BLaER1 (cell line): Measurements from ENCODE around the gene MFSD11.
"Not testable (repeated sequence)": the region's sequence is repeated elsewhere in the genome, so short reads cannot be mapped to it uniquely, and the experiment has no call there.

ENCODE experiments used
- H3K27ac ChIP-seq: shearing (Covaris generic); formaldehyde crosslinking; 2 replicates; pipeline ENCODE4 v1.8.1; 2022
- H3K27me3 ChIP-seq: shearing (Covaris generic); formaldehyde crosslinking; 2 replicates; pipeline ENCODE4 v1.8.1; 2022
- H3K36me3 ChIP-seq: shearing (Covaris generic); formaldehyde crosslinking; 2 replicates; pipeline ENCODE4 v1.8.1; 2022
- H3K4me1 ChIP-seq: shearing (Covaris generic); formaldehyde crosslinking; 2 replicates; pipeline ENCODE4 v1.8.1; 2022
- H3K4me2 ChIP-seq: shearing (Covaris generic); formaldehyde crosslinking; 2 replicates; pipeline ENCODE4 v1.8.1; 2022
- H3K4me3 ChIP-seq: shearing (Covaris generic); formaldehyde crosslinking; 2 replicates; pipeline ENCODE4 v1.8.1; 2022
- H3K9ac ChIP-seq: shearing (Covaris generic); formaldehyde crosslinking; 2 replicates; pipeline ENCODE4 v1.8.1; 2022
- H3K9me3 ChIP-seq: shearing (Covaris generic); formaldehyde crosslinking; 2 replicates; pipeline ENCODE4 v1.8.1; 2022
- H4K20me1 ChIP-seq: shearing (Covaris generic); formaldehyde crosslinking; 2 replicates; pipeline ENCODE4 v1.8.1; 2022
- Cebpa-rat ChIP-seq: shearing (Covaris generic); IDR thresholded peaks from 2 replicates; pipeline ENCODE4 v1.8.1; 2022

Gene MFSD11

DNA sequence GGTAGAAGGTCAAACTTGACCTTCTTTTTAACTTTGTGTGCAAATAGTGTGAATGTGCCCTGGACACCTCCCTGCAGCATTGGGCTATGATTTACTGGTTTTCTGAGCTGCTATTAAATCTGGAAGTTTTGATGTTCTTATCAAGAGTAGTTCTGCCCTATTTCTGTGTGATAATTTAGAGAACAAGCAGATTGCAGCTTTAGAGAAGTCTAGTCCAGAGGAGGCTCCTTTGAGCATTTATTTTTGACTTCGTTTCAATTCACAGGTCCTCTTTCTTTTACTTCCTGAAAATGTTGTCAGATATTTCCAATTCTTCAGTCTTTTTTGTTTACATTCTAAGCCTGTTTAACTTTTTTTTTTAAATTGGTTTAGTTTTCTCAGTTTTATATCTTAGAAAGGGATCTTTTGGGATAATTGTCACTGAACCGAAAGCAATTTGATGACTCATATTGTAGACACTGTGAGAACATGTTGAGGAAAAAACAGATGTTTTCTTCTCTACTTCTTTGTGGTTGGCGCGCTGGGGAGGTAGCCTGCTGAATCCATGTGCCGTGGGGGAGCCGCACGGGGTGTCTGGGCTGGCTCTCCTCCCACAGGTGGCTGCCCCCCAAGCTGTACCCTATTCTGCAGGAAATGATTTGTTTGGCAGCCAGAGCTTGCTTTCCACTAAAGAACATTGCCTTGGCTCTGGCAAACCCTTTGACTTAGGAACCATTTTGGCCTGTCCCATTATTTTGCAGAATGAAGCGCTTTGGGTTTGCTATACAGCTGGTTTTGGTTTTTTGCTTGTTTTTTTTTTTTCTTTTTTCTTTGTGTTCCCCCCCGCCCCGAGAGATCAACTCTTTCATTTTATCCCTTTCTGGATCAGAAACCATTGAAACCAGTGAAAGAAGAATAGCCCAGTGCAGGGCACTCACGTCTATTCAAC is 53.4 kb downstream of the MFSD11 start:
- no peak for TF ChIP-seq Cebpa-rat
- peak overlapping the region; percentile 75 for H3K4me2 ChIP-seq
- peaks cover 51% of the 10 kb centered on the region for H3K4me1 ChIP-seq
- H3K27me3 ChIP-seq = no peaks in the 10 kb centered on the region
- peaks cover 6% of the 10 kb centered on the region; the same call in 1 of the 2 replicates for H3K9me3 ChIP-seq
- no peaks in the 10 kb centered on the region for H3K36me3 ChIP-seq
- peak overlapping the region; percentile 35; the same call in 1 of the 2 replicates for H3K27ac ChIP-seq
- no peaks in the 10 kb centered on the region for H4K20me1 ChIP-seq
- H3K4me3 ChIP-seq = no peak overlapping the region
- H3K9ac ChIP-seq = no peak overlapping the region; the same call in 1 of the 2 replicates

DNA sequence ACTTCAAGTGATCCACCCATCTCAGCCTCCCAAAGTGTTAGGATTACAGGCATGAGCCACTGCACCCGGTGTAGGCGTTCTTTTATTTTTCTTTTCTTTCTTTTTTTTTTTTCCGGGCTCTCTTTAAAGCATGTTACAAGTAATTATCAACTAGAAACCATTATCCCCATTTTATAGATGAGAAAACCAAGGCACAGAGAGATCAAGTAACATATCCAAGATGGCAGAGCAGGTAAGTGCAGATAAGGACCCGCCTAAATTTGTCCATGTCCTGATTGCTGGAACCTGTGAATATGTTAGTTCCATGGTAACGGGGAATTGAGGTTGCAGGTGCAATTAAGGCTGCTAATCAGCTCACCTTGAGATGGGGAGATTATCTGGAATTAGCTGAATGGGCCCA is 54.4 kb downstream of the MFSD11 start:
- Histone ChIP-seq H3K9ac (no peak overlapping the region), H3K9me3 (peaks cover 6% of the 10 kb centered on the region; the same call in 1 of the 2 replicates), H3K27ac (no peak overlapping the region), H3K4me3 (no peak overlapping the region), H3K36me3 (no peaks in the 10 kb centered on the region), H4K20me1 (no peaks in the 10 kb centered on the region), H3K4me1 (peaks cover 61% of the 10 kb centered on the region), H3K4me2 (peak overlapping the region; percentile 75; the same call in 1 of the 2 replicates), H3K27me3 (no peaks in the 10 kb centered on the region)
- no peak for TF ChIP-seq Cebpa-rat

DNA sequence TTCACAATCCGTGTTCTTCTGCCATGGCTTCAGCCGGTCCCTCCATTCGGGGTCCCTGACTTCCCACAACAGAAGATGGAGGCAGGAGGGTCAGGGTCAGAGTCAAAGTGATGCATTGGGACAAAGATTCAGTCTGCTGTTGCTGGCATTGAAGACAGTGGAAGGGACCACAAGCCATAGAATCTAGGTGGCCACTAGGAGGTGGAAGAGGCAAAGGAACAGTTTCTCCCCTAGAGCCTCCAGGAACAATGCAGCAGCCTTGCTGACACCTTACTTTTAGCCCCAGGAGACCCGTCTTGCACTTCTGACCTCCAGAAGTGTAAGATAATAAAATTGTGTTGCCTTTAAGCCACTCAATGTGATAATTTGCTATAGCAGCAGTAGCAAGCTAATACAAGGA is 55.9 kb downstream of the MFSD11 start:
- Histone ChIP-seq H3K36me3 (no peaks in the 10 kb centered on the region), H3K4me3 (no peak overlapping the region), H3K4me1 (peaks cover 50% of the 10 kb centered on the region), H3K9ac (no peak overlapping the region), H3K27ac (no peak overlapping the region), H4K20me1 (no peaks in the 10 kb centered on the region), H3K27me3 (no peaks in the 10 kb centered on the region), H3K9me3 (peaks cover 6% of the 10 kb centered on the region; the same call in 1 of the 2 replicates), H3K4me2 (no peak overlapping the region)
- no peak for TF ChIP-seq Cebpa-rat

DNA sequence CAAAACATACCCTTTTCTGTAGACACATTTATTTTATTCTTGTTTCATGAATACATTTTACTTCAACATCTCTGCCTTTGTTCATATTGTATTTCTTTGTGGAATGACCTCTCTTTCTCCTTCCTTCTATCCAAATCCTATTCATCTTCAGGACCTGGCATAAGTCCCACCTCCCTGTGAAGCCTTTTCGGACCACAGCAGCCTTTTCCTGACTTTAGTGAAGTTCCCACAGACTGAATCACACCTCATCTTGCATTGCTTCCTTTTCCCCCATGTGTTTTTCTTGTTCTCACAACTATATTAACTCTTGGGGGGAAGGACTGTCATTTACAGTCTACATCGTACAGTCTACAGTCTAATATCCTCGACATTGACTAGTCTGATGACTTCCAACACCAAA is 58.2 kb downstream of the MFSD11 start:
- TF ChIP-seq Cebpa-rat = no peak
- no peaks in the 10 kb centered on the region for H3K36me3 ChIP-seq
- peaks cover 31% of the 10 kb centered on the region for H3K4me1 ChIP-seq
- no peak overlapping the region; the same call in 1 of the 2 replicates for H3K27ac ChIP-seq
- H3K4me2 ChIP-seq = peak overlapping the region; percentile 57
- no peaks in the 10 kb centered on the region for H3K27me3 ChIP-seq
- no peaks in the 10 kb centered on the region for H3K9me3 ChIP-seq
- H3K4me3 ChIP-seq = no peak overlapping the region
- H3K9ac ChIP-seq = no peak overlapping the region
- no peaks in the 10 kb centered on the region for H4K20me1 ChIP-seq

DNA sequence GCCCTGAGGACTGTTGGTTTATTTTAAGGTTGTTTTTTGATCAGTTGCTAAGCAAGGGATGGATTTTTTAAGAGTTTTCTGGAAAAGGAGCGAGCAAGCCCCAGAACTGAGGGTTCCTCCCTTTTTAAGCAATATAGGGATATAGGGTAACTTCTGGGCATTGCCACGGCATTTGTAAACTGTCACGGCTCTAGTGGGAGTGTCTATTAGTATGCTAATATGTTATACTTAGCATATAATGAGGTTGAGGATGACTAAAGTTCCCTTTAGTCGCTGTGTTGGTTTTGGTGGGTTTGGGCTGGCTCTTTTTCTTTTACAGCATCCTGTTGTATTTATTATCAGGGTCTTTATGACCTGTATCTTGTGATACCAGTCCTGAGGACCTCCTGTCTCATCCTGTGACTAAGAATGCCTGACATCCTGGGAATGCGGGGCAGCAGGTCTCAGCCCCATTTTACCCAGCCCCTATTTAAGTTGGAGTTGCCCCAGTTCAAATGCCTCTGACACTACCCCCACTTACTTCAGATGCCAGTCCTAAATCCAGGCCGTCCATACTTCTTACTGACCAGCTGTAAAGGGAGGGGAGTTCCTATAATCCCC is 59.4 kb downstream of the MFSD11 start:
- Histone ChIP-seq H3K27me3 (no peaks in the 10 kb centered on the region), H3K4me1 (peaks cover 18% of the 10 kb centered on the region), H3K9ac (no peak overlapping the region), H3K36me3 (no peaks in the 10 kb centered on the region), H3K9me3 (peaks cover under 1% of the 10 kb centered on the region; the same call in 1 of the 2 replicates), H4K20me1 (no peaks in the 10 kb centered on the region), H3K4me3 (no peak overlapping the region), H3K4me2 (no peak overlapping the region), H3K27ac (no peak overlapping the region)
- no peak for TF ChIP-seq Cebpa-rat

GRCh38 chr17:76801706-76802105 is 63.8 kb downstream of the MFSD11 start:
- Histone ChIP-seq H3K9me3 (peaks cover 10% of the 10 kb centered on the region), H3K27ac (no peak overlapping the region), H4K20me1 (no peaks in the 10 kb centered on the region), H3K27me3 (no peaks in the 10 kb centered on the region), H3K9ac (no peak overlapping the region), H3K4me3 (no peak overlapping the region), H3K36me3 (no peaks in the 10 kb centered on the region), H3K4me2 (no peak overlapping the region), H3K4me1 (peaks cover 6% of the 10 kb centered on the region)
- no peak for TF ChIP-seq Cebpa-rat

DNA sequence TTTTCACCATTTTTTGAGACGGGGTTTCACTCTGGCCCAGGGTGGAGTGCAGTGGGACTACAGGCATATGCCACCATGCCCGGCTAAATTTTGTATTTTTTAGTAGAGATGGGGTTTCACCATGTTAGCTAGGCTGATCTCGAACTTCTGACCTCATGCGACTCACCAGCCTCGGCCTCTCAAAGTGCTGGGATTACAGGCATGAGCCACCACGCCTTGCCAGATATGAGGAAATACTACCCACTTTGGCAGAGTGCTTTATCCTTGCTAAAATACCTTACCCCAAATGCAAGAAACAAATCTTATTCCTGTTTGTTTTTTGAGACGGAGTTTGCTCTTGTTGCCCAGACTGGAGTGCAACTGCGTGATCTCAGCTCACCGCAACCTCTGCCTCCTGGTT is 67.4 kb downstream of the MFSD11 start:
- Histone ChIP-seq H4K20me1 (no peaks in the 10 kb centered on the region), H3K27me3 (no peaks in the 10 kb centered on the region), H3K4me1 (no peaks in the 10 kb centered on the region), H3K27ac (no peak overlapping the region), H3K4me3 (no peak overlapping the region), H3K36me3 (no peaks in the 10 kb centered on the region), H3K9ac (no peak overlapping the region), H3K9me3 (peaks cover 14% of the 10 kb centered on the region), H3K4me2 (no peak overlapping the region)
- TF ChIP-seq Cebpa-rat = no peak

DNA sequence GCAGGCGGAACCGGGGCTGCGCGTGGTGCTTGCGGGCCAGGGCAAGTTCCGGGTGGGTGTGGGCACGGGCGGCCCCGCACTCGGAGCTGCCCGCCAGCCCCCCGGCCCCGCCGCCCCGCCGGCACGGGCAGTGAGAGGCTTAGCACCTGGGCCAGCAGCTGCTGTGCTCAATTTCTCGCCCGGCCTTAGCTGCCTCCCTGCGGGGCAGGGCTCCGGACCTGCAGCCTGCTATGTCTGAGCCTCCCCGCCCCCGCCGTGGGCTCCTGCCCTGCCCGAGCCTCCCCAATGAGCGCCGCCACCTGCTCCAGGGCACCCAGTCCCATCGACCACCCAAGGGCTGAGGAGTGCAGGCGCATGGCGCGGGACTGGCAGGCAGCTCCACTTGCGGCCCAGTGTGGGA is 68.2 kb downstream of the MFSD11 start:
- H3K9me3 ChIP-seq = peaks cover 14% of the 10 kb centered on the region
- not testable (repeated sequence) for H3K4me2 ChIP-seq, H3K27ac ChIP-seq, H3K27me3 ChIP-seq, H3K4me3 ChIP-seq, H3K36me3 ChIP-seq, H4K20me1 ChIP-seq, H3K9ac ChIP-seq, H3K4me1 ChIP-seq

DNA sequence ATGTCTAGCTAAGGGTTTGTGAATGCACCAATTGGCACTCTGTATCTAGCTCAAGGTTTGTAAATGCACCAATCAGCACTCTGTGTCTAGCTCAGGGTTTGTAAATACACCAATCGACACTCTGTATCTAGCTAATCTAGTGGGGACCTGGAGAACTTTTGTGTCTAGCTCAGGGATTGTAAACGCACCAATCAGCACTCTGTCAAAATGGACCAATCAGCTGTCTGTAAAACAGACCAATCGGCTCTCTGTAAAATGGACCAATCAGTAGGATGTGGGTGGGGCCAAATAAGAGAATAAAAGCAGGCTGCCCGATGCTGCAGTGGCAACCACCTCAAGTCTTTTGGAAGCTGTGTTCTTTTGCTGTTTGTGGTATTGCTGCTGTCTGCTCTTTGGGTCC is 68.8 kb downstream of the MFSD11 start:
- peaks cover 14% of the 10 kb centered on the region for H3K9me3 ChIP-seq
- H3K9ac ChIP-seq, H3K4me3 ChIP-seq, H3K27me3 ChIP-seq, H4K20me1 ChIP-seq, H3K36me3 ChIP-seq, H3K4me1 ChIP-seq, H3K4me2 ChIP-seq, H3K27ac ChIP-seq: not testable (repeated sequence)

GRCh38 chr17:76808326-76808725 is 70.4 kb downstream of the MFSD11 start:
- Histone ChIP-seq H3K9me3 (peaks cover 6% of the 10 kb centered on the region; the same call in 1 of the 2 replicates), H3K9ac (no peak overlapping the region), H3K36me3 (no peaks in the 10 kb centered on the region), H3K4me3 (no peak overlapping the region), H3K4me1 (peaks cover 10% of the 10 kb centered on the region; the same call in 1 of the 2 replicates), H3K4me2 (no peak overlapping the region), H3K27ac (no peak overlapping the region), H4K20me1 (no peaks in the 10 kb centered on the region), H3K27me3 (no peaks in the 10 kb centered on the region)
- TF ChIP-seq Cebpa-rat = no peak
